LNCaP clone FGC (cell line): ENCODE results near the gene NDUFA8.
A peak's percentile ranks its signal among the peaks of the same experiment; 100 is the strongest.

Source experiments
- DNase-seq: peaks from one replicate; pipeline ENCODE4 v3.0.0-alpha.2; 2011; ENCODE audit warnings: low read depth
- H3K4me3 ChIP-seq: 2 replicates; pipeline ENCODE4 v1.5.1; 2011; ENCODE audit warnings: mild to moderate bottlenecking, low read depth, low read length, control low read depth
- TF ChIP-seq, protein P1 (sequence below): IDR thresholded peaks from 2 replicates; pipeline ENCODE4 v1.5.1; 2012; ENCODE audit warnings: mild to moderate bottlenecking; ENCODE audit not compliant: control insufficient read depth, insufficient read depth; ENCODE audit errors: extremely low read depth

Gene NDUFA8

DNA sequence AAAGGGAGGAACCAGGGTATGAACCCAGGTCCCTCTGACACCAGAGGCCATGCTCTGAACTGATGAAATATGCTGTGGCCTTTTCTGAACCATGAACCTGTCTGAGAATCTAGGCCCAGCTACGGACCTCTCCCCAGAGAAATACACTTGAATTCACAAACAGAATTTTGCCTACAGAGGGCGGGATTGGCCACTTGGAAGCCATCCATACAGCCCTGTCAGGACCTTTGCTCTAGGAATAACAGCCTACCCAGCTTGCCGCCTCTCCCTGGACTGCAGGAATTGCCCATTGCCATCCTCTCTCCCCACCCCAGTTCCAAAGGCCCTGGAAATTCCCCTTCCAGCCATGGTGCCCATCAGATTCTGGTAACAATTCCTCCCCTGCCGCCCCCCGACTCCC lies 26.7 kb upstream of the NDUFA8 start:
- TF ChIP-seq, protein P1, sequence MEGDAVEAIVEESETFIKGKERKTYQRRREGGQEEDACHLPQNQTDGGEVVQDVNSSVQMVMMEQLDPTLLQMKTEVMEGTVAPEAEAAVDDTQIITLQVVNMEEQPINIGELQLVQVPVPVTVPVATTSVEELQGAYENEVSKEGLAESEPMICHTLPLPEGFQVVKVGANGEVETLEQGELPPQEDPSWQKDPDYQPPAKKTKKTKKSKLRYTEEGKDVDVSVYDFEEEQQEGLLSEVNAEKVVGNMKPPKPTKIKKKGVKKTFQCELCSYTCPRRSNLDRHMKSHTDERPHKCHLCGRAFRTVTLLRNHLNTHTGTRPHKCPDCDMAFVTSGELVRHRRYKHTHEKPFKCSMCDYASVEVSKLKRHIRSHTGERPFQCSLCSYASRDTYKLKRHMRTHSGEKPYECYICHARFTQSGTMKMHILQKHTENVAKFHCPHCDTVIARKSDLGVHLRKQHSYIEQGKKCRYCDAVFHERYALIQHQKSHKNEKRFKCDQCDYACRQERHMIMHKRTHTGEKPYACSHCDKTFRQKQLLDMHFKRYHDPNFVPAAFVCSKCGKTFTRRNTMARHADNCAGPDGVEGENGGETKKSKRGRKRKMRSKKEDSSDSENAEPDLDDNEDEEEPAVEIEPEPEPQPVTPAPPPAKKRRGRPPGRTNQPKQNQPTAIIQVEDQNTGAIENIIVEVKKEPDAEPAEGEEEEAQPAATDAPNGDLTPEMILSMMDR: peak; percentile 11; the same call in 1 of the 2 replicates

DNA sequence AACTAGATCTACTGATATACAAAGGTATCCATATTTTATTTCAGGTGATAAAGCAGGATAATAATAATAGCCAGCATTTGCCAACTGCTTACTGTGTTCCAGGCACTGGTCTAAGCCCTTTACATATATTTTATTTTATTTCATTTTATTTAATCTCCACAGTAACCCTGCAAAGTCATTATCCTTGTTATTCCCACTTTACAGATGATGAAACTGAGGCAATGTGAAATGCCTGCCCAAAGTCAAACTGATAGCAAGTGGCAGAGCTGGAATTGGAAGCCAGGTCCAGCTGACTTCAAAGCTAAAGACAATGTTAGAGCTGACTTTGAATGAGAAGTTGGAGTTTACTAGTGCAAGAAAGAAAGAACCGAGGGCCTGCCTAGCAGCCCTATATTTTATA lies 25.0 kb upstream of the NDUFA8 start:
- TF ChIP-seq, protein P1: no peak
- DNase-seq: no peak
- H3K4me3 ChIP-seq: no peak overlapping the region

More for the DNA sequence above, 26.7 kb upstream of the NDUFA8 start:
- no peak for DNase-seq
- H3K4me3 ChIP-seq: no peak overlapping the region

DNA sequence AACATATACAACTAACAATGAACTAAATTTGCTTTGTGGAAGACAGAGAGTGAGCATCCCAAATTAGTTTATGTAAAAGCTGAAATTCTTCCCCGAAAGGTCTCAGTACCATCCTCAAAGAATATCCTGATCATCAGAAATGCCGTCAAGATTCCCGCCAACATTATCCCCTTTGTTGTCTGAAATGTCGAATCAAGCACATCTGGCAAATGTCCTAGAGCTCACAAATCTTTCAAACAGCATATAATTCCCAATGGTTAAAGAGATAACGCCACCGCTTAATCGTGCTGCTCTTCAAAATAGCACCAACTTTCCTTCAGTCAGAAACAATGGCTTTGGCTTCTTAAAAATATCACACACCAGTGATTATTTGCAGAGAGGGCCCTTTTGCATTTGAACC lies 23.9 kb upstream of the NDUFA8 start:
- TF ChIP-seq, protein P1: no peak
- DNase-seq: no peak
- no peak overlapping the region for H3K4me3 ChIP-seq

DNA sequence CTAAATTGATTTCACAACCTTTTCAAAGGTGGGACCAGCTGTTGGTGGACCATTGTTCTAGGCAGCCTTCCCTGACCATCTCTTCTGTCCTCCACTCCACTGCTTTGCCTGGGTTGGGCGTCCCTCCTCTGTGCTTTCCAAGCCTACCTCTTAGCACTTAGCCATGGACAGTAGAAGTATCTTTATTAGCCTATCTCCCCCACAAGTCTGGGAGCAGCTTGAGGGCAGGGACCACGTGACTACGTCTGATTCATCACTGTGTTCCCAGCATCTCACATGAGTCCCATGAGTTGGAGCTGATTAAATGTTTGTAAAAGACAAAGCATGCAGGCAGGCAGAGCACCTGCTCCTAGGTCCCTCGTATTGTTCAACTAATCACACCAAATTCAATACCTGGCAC lies 21.1 kb upstream of the NDUFA8 start:
- DNase-seq: no peak
- TF ChIP-seq, protein P1: no peak
- no peak overlapping the region for H3K4me3 ChIP-seq

DNA sequence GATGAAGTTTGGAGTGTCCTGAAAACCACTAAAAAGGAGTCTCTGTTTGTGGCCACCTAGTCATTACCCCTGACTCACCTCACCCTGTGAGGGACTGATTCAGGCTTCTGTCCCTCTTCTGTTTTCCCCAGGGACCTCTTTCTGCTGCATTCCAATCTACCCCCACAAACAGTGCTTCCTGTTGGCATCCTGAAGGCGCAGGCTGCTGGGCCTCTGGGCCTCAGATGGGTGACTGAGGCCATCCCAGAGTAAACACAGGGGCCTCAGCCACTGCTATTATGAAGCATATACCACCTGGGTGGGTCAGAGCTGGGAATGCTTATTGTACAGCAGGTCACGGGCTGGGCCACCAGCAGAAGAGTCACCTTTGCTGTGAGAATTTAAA lies 20.1 kb upstream of the NDUFA8 start:
- TF ChIP-seq, protein P1: no peak
- DNase-seq: no peak

DNA sequence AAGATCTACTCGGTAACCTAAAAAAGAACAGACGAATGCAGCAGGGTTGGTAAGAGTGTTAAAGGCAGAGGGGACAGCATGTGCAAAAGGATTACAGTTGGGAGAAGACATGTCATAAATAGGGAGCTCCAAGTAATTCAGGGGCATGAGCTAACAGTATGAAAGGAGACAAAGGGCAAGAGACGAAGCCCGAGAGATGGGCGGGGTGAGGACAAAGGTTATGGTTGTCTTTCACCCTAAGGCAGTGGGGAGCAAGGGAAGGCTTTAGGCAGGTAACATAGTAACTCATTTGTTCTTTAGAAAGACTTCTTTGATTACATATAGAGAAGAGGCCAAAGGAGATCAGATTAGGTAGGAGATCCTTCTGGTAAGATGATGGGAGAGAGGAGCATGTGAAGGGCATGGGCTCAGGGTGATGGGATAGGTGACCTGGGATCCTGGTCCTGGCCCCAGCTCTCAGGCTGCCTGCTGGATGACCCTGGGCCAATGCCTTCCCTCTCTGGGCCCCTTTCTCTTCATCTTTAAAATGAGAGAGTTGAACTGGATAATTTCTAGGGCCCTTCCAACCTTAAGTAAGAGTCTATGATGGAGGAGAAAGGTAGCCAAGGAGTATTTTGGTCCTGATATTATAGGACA lies 19.6 kb upstream of the NDUFA8 start:
- H3K4me3 ChIP-seq: no peak overlapping the region
- DNase-seq: no peak
- TF ChIP-seq, protein P1: no peak

More for the DNA sequence above, 20.1 kb upstream of the NDUFA8 start:
- H3K4me3 ChIP-seq: no peak overlapping the region

DNA sequence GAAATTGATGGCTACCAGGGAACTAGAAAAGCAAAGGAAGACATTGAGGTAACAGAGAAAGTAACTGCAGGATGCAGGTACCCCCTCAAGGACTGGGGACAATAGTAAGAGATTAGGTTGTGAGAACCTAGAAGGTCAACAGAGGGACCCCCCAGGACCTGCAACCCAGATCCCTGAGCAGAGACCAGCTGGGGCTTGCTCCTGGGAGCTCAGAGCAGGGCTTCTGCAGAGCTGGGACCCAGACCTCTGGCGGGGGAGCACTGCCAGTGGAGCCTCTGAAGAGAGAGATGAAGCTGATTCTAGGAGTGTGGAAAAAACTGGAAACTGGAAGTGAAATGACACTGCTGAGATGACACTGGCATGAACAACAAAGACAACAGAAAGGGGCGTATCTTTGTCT lies 17.3 kb upstream of the NDUFA8 start:
- TF ChIP-seq, protein P1: no peak
- H3K4me3 ChIP-seq: no peak overlapping the region
- no peak for DNase-seq
